ENCODE measurements around the gene MTFMT.

MTFMT gene

DNA sequence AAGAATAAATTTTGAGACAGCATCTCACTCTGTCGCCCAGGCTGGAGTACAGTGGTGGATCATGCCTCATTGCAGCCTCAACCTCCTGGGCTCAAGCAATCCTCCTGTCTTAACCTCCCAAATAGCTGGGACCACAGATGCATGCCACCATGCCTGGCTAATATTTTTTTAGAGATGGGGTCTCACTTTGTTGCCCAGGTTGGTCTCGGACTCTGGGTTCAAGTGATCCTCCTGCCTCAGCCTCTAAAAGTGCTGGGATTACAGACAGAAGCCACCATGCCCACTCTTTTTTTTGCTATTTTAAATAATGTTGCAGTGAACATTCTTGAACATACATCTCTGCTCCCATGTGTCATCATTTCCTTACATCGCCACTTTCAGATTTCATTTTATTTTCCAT is 9.0 kb upstream of the MTFMT start:
- in situ Hi-C loops (cut with HindIII; ENCODE audit: low sequenced_read_pairs) = no loop called here
- no peak overlapping the region for H3K4me3 ChIP-seq (ENCODE audit: low read depth, low read length)
- TF ChIP-seq, protein P1, sequence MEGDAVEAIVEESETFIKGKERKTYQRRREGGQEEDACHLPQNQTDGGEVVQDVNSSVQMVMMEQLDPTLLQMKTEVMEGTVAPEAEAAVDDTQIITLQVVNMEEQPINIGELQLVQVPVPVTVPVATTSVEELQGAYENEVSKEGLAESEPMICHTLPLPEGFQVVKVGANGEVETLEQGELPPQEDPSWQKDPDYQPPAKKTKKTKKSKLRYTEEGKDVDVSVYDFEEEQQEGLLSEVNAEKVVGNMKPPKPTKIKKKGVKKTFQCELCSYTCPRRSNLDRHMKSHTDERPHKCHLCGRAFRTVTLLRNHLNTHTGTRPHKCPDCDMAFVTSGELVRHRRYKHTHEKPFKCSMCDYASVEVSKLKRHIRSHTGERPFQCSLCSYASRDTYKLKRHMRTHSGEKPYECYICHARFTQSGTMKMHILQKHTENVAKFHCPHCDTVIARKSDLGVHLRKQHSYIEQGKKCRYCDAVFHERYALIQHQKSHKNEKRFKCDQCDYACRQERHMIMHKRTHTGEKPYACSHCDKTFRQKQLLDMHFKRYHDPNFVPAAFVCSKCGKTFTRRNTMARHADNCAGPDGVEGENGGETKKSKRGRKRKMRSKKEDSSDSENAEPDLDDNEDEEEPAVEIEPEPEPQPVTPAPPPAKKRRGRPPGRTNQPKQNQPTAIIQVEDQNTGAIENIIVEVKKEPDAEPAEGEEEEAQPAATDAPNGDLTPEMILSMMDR (IDR thresholded peaks at IDR 0.05; ENCODE audit: low read depth, low read length, missing control alignments) = no peak
- no peak for DNase-seq (ENCODE audit: low read depth)

DNA sequence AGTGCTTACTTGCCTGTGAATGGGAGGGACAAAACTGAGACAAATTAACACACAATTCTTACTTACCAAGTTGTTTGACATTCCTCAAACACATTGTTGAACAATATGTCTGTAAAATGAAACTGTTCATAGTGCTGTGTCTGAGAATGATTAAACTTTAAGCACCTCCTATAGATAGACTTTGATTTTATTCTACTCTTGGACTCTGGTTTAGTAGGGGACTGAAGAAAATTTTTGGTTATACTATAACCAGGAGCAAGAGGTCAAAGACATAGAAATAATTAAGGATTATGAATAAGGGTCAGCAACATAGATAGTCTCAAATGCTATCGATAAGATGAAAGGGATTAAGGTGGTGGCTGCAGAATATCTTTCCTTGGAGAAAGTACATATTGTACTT is 7.9 kb upstream of the MTFMT start:
- in situ Hi-C loops (cut with HindIII; ENCODE audit: low sequenced_read_pairs) = no loop called here
- TF ChIP-seq, protein P1 (IDR thresholded peaks at IDR 0.05; ENCODE audit: low read depth, low read length, missing control alignments) = no peak
- no peak overlapping the region for H3K4me3 ChIP-seq (ENCODE audit: low read depth, low read length)
- DNase-seq (ENCODE audit: low read depth) = no peak

DNA sequence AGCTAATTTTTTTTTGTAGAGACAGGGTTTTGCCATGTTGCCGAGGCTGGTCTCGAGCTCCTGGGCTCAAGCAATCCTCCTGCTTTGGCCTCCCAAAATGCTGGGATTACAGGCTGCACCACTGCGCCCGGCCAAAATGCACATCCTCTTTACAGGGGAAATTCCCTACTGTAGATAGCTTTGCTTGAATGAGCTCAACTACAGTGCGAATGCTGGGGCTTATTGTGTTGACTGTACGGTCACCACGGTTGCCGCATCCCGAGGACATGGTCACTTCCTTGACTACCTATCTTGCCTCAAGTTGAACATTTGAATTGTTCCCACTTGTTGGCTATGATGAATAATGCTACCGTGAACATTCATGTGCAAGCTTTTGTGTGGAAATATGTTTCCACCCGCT is 5.3 kb upstream of the MTFMT start:
- H3K4me3 ChIP-seq (ENCODE audit: low read depth, low read length) = no peak overlapping the region
- in situ Hi-C loops (cut with HindIII; ENCODE audit: low sequenced_read_pairs) = no loop called here
- DNase-seq (ENCODE audit: low read depth) = no peak
- TF ChIP-seq, protein P1 (IDR thresholded peaks at IDR 0.05; ENCODE audit: low read depth, low read length, missing control alignments) = no peak

DNA sequence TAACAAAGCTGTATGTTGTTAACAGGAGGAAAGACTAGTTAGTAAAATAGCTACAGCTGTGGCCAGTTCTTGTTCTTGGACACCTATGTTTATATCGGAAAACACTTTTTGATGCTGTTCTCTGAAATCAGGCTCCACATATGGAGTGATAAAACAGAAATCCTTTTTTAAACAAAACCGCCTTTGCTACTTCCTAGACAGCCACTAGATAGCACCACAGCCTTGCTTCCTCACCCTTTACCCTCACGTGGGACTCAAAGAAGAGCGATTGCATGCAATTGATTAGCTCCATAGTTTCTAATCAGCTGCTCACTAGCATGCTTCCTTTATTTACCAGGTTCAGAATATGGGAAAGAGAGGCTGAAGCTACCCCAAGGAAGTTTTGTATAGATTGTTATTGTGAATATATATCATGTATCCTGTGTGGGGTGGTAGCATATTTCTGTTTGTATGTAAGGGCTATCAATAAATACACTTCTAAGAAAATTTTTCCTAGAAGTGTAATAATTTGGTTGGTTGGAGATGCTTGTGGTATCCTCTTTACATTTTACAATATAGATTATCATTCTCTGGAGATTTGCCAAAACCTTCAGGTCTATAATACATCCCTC is 4.3 kb upstream of the MTFMT start:
- in situ Hi-C loops (cut with HindIII; ENCODE audit: low sequenced_read_pairs) = no loop called here
- TF ChIP-seq, protein P1 (IDR thresholded peaks at IDR 0.05; ENCODE audit: low read depth, low read length, missing control alignments) = peak; percentile 73
- DNase-seq (ENCODE audit: low read depth) = no peak
- no peak overlapping the region for H3K4me3 ChIP-seq (ENCODE audit: low read depth, low read length)

DNA sequence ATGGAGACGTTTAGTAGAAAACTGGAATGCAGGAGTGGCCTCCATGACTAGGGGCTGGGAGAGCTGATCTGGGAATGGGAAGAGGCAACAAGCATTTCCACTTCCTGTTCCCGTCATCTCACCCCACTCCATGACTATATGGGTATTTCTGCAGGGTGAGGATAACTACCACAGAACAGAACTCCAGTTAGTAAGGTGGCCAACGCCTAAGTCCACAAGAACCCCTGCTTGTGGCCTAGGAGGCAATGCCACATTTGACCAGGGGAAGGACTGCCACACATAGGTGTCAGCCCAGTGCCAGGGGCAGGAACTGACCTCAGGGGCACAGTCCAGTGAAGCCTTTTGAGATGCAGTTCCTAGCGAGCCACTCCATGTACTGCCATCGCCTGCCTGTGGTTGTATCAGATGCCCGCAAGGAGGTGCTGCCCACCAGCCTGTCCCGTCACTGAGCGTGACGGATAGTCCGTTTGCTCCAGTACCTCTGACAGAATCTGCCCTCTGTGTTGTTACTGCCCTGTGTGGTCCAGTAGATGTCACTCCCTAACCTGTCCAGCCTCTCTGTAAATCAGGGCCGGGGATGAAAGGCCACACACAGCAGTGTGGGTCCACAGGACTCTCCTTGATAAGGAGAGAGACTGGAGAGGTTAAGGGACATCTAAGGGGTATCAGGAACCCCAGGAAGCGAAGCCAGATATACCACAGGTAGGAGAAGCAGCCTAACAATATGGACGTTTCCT is 3.5 kb upstream of the MTFMT start:
- TF ChIP-seq, protein P1 (IDR thresholded peaks at IDR 0.05; ENCODE audit: low read depth, low read length, missing control alignments) = peak; percentile 78
- no peak overlapping the region for H3K4me3 ChIP-seq (ENCODE audit: low read depth, low read length)
- no peak for DNase-seq (ENCODE audit: low read depth)
- in situ Hi-C loops (cut with HindIII; ENCODE audit: low sequenced_read_pairs) = no loop called here

DNA sequence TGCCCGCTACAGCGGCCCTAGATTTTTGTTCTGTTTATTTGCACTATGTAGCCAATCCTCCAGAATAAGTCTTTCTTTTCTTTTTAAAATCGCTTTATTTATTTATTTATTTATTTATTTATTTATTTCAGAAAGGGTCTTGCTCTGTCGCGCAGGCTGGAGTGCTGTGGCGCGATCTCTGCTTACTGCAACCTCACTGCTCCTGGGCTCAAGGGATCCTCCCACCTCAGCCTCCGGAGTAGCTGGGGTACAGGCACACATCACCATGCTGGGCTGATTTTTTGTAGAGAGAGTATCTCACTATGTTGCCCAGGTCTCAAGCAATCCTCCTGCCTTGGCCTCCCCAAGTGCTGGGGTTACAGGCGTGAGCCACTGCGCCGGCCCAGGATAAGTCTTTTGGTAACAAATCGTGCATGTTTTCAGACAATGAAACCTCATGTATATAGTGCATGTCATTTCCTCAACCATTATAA is 333 bp upstream of the MTFMT start:
- H3K4me3 ChIP-seq (ENCODE audit: low read depth, low read length) = peak overlapping the region; percentile 67
- in situ Hi-C loops (cut with HindIII; ENCODE audit: low sequenced_read_pairs) = no loop called here
- TF ChIP-seq, protein P1 (IDR thresholded peaks at IDR 0.05; ENCODE audit: low read depth, low read length, missing control alignments) = no peak
- DNase-seq (ENCODE audit: low read depth) = no peak

Measured in astrocyte of the cerebellum (primary cell).